NOMO-1 treated with dmso at 0.1 percent for 144 hours (cell line): ENCODE measurements around the gene ARPC5.
A peak's percentile ranks its signal among the peaks of the same experiment; 100 is the strongest.
"Not testable (repeated sequence)": the region's sequence is repeated elsewhere in the genome, so short reads cannot be mapped to it uniquely, and the experiment has no call there.

Experiments used
- DNase-seq: peaks from one replicate; lab custom pipeline; 2025; ENCODE audit not compliant: unreplicated experiment; lab: John Stamatoyannopoulos, UW

The ARPC5 gene

GRCh38 chr1:183612975-183613374 lies 22.6 kb downstream of the ARPC5 start:
- DNase-seq, result not testable (repeated sequence)

- no peak for DNase-seq
Observed at GRCh38 chr1:183612407-183612806, 23.2 kb downstream of the ARPC5 start.

DNA sequence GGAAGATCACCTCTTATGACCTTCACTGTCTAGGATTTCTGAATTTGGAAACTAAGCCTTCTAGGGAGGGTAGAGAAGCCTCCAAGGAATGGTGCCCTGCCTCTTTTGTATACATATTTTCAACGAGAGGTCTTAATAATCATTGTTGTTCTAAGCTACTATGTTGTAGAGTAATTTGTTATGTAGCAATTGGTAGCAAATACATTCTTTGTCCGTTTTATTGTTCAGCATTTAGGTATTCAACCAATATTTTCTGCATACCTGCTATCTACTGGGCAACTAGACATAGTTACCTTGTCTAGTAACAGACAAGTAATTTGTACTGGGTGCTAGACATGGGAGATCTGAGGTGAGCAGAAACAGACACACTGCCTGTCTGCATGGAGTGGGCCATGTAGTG lies 24.6 kb downstream of the ARPC5 start:
- no peak for DNase-seq

GRCh38 chr1:183609759-183610452 lies 25.7 kb downstream of the ARPC5 start:
- no peak for DNase-seq

DNA sequence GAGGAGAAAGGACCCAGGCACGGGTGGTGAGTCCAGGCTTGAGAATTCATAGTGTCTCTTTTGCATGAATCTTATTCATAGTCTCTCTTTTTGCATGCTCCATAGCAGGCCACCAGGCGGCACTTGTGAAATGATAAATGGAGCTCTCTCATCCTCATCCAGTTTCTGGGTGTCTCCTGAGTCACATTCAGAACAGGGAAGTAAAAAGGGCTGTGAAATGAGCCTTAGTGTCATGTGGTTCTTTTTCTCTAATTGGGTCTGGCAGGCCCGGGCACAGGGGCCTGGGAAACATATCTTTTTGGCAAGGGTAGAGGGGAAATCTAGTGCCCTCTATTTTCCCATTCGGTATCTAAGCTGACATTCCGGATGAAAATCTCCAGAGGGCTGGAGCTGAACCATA lies 26.3 kb downstream of the ARPC5 start:
- DNase-seq, result peak; percentile 76

- no peak for DNase-seq
Observed at GRCh38 chr1:183607322-183607980, 28.1 kb downstream of the ARPC5 start.

DNA sequence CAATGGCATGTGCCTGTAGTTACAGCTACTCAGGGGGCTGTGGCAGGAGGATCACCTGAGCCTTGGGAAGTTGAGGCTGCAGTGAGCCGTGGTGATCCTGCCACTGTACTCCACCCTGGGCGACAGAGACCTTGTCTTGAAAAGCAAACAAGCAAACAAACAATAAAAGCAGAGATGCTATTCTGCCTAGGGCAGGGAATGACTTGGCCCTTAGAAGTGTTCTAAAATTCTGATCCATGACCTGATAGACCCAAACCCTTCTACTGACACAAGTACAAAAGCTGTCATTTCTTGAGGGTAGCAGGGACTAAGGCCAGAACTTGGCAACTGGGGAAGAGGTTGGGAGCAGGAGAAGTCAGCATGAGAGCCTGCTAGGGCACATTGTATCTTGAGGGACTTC lies 29.7 kb downstream of the ARPC5 start:
- DNase-seq, result no peak

DNA sequence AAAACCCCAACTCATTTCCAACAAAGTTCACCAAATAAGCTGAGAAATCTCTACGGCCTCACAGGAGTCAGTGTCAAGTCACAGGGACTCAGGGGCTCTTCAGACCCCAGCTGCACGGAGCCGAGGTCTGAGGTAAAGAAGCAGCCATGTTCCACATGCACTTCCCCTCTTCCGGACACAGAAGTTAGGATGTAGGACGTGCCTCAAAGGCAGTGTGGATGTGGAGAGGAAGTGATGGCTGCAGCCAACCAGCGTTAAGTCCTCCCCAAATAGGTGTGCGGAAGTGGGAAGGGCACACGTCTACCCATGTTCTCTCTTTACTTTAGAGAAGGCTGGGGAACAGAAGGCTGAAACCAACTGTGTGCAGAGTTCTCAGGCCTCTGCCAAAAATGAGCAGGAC lies 30.8 kb downstream of the ARPC5 start:
- DNase-seq, result peak; percentile 86

DNA sequence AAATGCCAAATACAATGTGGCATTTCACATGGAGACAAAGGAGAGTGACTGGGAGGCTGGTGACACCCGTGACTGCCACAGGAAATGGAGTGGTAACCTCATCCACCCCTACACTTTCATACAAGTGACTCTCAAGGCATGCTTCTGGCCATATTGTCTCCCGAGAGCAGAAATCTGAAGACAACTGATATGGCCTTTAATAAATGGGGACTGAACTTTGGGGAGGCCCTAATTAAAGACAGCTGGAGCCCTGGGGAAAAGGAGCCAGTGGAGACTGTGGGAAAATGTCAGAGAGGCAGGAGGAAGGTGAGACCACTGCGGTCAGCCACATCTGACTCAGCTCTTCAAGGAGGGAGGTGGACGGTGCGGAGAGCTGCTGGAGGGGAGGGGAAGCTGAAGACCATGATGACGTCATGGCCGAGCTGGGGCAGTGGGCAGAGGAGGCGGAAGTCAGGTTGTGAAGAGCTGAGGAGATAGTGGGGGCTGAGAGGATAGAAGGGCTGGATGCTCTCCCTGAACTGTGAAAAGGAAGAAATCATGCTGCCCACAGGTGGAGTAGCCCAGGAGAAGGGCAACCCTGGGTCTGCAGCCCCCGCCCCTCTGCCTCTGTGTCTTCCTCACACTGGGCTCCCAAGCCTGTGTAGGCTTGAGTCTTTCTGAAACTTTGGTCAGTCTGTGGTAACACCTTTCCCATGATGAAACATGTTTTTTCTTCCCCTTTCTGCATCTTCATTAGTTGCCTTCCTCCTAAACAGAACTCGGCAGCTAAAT lies 31.4 kb downstream of the ARPC5 start:
- peak; percentile 78 for DNase-seq

GRCh38 chr1:183602510-183602909 lies 33.1 kb downstream of the ARPC5 start:
- no peak for DNase-seq

DNA sequence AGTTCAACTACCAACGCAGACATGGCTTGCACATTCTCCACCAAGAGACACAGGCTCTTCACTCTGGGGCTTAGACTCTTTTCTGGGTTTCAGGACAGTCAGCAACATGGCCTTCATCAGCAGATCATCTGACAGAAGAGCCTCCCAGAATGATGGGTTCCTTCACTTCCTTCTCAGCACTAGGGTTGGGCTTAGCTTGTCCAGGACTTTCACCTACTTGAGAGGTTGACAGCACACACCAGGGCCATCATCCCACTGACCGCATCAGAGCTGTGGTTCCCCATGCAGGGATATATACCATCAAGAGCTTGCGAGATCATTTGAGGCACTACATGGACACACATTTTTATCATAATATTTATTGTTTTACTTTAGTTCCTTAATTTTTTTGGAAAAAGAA lies 34.9 kb downstream of the ARPC5 start:
- DNase-seq, result no peak

GRCh38 chr1:183600136-183600535 lies 35.4 kb downstream of the ARPC5 start:
- DNase-seq, result peak; percentile 16

DNA sequence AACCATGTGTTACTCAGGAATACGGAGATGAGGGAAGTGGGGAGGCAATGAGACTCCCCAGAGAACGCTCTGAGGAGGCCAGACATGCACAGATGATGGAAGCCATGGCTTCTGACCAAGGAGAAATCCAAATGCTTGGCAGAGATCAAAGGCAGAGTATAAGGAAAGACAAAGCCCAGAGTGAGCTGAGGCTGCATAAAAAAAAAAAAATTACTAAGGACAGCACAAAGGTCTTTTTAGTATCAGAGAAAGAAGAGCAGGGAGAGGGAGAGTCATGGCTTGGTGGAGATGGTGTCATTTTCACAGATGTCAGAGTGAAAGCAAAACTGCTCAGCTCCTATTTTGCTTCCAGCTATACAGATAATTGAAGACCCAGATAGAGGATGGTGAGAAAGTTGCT lies 37.2 kb downstream of the ARPC5 start:
- DNase-seq, result no peak

DNA sequence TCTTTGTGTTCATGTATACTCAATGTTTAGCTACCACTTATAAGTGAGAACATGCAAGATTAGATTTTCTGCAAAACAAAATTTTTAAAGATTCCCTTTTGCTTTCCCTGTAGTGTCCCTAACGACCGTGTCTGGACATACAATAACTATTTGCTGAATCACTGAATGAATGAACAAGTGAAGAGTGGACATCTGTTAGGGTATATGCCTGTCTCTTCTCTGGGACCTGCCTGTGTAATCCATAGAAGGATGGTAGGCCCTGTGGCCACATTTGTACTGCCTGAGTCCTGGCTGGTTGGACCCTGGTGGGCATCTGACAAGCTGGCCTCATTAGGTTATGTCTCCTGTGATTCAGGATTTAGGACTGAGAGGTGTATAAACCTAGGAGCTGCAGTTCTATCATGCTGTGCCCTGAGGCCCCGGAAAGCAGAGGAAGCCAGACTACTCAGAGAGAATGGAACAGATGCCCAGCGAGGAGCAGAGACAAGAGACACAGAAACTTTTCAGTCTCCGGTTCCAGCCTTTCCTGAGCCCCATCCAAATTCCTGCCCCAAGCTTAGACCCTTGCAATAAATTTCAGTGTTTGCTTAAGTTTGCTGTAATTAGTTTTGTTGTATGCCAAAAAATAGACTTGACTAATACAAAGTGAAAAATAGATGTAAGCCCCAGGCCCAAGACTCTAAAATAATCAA lies 37.8 kb downstream of the ARPC5 start:
- no peak for DNase-seq

DNA sequence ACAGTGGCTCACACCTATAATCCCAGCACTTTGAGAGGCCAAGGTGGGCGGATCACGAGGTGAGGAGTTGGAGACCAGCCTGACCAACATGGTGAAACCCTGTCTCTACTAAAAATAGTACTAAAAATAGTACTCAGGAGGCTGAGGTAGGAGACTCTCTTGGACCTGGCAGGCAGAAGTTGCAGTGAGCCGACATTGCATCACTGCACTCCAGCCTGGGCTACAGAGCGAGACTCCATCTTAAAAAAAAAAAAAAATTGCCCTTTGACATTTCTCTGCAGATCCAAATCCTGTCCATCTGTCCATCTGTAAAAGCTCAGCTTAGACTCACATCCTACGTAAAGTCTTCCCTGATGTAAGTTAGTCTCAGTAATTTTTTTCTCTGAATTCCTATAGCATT lies 39.1 kb downstream of the ARPC5 start:
- no peak for DNase-seq

DNA sequence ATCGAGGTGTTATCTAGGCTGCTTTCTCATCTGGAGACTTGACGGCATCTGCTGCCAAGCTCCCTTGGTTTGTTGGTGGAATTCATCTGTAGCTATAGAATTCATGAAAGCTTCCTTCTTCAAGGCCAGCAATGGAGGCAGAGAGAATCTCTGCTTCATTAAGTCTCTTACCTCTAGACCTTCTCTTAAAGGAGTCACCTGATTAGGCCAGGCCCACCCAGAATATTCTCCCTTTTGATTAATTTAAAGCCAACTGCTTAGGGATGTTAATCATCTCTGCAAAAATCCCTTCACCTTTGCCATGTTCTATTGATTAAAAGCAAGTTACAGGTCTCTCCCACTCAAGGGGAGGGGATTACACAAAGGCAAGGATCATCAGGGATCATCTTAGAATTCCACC lies 40.0 kb downstream of the ARPC5 start:
- no peak for DNase-seq

DNA sequence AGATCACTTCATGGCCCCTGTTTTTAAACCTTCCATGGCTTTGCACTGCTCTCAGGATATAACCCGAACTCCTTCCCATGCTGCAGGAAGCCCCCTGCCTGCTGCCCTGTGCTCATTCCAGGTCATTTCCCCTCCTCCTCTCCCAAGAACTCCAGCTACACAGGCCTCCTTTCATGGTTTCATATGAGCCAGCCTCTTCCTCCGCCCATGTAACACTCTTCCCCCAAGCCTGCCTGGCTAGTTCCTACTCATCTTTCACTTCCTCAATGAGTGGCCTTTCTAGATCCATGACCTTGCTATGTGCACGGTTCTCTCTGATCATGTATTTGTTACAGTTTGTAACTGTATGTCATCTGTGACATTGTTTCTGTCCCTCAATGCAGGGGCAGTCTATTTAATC lies 42.2 kb downstream of the ARPC5 start:
- peak; percentile 88 for DNase-seq

DNA sequence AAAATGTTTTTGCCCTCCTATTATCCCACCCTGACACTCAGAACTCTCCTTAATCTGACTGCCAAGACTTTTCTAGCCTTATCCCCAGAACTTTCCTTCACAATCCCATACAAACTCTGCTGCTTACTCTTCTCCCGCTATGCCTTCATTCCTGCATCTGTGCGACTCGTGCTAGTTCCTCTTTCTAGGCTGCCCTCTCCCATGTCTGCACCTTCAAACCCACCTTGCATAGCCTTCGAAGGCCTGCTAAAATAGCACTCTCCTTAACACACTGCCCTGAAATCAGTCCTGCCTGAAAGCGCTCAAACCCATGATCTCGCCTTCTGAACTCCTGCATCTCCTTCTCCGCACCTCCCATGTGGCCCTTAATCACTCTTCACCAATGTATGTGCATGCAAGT lies 42.9 kb downstream of the ARPC5 start:
- no peak for DNase-seq

DNA sequence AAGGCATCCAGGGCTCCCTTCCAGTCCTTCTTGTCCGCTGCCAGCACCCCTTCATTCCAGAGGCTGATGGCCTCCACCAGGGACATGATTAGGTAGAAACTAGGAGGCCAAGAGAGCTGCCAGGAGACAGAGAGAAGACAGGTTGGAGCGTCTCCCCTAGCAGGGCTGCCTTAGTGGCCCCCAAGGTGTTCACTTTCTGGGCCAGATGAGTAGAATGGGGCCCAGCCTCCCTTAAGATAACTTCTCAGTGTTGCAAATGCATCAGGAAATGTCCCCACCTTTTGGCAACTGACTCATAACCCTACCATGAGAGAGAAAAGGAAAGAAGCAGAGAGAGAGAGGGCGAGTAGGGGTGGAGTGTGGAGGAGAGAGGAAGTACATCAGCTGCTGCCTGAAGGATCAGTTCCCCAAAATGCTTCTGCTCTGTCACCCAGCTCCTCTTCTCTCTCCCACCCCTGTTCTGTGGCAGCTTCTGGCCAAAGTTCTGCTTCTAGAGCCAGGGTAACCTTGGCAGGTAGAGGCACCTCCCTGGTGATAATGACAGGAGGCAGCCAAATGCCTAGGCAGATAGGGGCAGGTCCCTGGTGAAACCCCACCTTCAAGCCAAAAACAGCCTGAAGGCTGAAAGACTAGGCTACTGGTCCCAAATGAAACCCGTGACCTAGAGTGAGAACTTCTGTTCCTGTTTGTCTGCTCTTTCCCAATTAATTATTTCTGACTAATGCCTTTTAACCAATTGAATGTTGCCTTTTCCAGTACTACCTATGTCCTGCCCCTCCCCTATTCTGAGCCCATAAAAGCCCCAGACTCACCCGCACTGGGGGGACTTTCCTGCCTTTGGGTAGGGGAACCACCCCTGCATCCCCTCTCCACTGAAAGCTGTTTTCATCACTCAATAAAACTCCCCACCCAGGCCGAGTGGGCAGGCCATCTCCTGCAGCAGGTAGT lies 45.1 kb downstream of the ARPC5 start, which contains the start of gene NCF2:
Gene NCF2, minus strand, starts transcription at position 216 of the 948 bp plus-strand sequence. Its CDS starts 130 bp downstream, at position 86.
- DNase-seq, result peak; percentile 98

GRCh38 chr1:183589874-183590243 lies 45.7 kb downstream of the ARPC5 start:
- no peak for DNase-seq
